HG03342 (cell line): ENCODE data around the gene NSMCE1.
"Not testable (repeated sequence)": the region's sequence is repeated elsewhere in the genome, so short reads cannot be mapped to it uniquely, and the experiment has no call there.

ENCODE experiments used
- ATAC-seq: cut with Tn5 transposase; IDR thresholded peaks from one replicate; pipeline ENCODE4 v1.9.1; 2021; ENCODE audit warnings: mild to moderate bottlenecking, moderate library complexity; ENCODE audit not compliant: unreplicated experiment

Gene NSMCE1

DNA sequence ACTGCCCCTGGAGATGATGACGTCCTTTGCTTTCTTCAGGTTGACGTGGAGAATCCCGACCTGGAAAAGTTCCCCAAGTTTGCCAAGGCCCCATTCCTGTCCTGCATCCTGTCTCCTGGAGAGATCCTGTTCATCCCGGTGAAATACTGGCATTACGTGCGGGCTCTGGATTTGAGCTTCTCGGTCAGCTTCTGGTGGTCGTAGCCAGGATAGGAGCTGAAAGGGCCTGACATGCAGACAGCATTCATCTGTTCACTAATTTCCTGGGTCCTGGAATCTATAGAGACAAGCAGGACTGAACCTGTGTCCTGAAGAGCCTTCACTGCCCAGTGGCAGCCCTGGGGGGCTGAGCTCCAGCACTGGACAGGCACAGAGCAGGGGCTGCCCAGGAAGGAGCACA, 48.0 kb downstream of the NSMCE1 start:
- no peak for ATAC-seq

DNA sequence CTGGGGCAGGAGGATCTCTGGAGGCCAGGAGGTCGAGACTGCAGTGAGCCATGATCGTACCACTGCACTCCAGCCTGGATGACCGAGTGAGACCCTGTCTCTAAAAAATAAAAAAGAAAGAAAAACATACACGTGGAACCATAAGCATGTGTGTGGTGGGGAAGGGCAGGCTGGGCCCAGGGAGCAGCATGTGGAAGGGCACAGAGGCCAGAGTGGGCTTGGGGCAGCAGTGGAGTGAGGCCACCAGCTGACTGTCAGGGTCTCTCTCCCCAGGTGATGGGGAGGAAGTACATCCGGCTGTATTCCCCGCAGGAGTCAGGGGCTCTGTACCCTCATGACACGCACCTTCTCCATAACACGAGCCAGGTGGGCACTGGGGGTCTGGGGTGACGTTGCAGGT, 48.5 kb downstream of the NSMCE1 start:
- ATAC-seq: no peak

- ATAC-seq: no peak
Observed at GRCh38 chr16:27219161-27219560, 49.4 kb downstream of the NSMCE1 start.

DNA sequence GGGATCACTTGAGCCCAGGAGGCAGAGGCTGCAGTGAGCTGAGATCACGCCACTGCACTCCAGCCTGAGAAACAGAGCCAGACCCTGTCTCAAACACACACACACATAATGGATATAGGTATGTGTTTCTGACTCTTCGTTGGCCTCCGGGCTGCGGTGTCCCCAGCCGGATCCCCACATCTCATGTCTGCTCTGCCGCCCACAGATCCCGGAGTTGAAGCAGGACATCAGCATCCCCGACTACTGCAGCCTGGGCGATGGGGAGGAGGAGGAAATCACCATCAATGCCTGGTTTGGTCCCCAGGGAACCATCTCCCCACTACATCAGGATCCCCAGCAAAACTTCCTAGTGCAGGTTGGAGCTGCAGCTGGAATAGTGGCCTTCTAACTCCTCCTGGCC, 49.8 kb downstream of the NSMCE1 start:
- no peak for ATAC-seq

DNA sequence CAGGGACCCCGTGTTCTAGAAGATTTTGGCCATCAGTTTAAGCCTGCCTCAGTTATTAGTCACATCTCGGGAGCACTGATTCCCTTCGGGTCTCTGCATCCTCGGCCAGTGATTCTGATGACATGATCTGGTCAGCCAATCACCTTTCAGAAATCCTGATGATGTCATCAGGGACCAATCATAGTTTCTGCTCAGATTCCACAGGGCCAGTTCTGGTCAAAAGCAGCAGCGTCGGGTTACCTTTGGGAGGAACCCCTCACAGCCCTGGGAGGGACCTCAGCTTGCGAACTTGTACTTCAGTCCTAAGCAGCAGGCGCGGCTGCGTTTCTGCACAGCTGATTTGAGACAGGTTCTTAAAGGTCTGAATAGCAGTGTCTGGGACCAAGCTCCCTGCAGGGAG, 51.3 kb downstream of the NSMCE1 start:
- no peak for ATAC-seq

- ATAC-seq: no peak
Observed at GRCh38 chr16:27216297-27216885, 52.2 kb downstream of the NSMCE1 start.

GRCh38 chr16:27215660-27216059, 52.9 kb downstream of the NSMCE1 start:
- no peak for ATAC-seq

GRCh38 chr16:27214084-27214961, 54.2 kb downstream of the NSMCE1 start:
- ATAC-seq: no peak

- ATAC-seq: no peak
Observed at GRCh38 chr16:27211026-27211425, 57.5 kb downstream of the NSMCE1 start.

DNA sequence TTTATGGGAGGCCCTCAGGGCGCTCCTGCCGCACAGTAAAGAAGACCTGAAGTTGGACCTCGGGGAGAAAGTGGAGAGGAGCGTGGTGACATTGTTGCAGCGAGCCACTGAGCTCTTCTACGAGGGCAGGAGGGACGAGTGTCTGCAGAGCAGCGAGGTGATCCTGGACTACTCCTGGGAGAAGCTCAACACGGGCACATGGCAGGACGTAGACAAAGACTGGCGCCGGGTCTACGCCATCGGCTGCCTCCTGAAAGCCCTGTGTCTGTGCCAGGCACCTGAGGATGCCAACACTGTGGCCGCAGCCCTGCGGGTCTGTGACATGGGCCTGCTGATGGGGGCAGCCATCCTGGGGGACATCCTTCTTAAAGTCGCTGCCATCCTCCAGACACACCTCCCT, 58.4 kb downstream of the NSMCE1 start:
- ATAC-seq: no peak

- ATAC-seq: no peak
Observed at GRCh38 chr16:27209591-27209990, 59.0 kb downstream of the NSMCE1 start.

GRCh38 chr16:27208796-27209195, 59.8 kb downstream of the NSMCE1 start:
- no peak for ATAC-seq

- no peak for ATAC-seq
Observed at GRCh38 chr16:27208081-27208680, 60.4 kb downstream of the NSMCE1 start.

DNA sequence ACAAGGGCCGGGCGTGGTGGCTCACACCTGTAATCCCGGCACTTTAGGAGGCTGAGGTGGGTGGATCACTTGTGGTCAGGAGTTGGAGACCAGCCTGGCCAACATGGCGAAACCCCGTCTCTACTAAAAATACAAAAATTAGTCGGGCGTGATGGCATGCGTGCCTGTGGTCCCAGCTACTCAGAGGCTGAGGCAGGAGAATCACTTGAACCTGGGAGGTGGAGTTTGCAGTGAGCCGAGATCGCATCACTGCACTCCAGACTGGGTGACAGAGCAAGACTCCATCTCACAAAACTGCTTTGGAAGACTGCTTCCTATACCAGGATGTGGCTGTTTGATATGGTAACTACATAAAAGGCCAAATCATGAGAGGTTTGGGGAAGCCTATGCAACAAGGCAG, 61.5 kb downstream of the NSMCE1 start:
- not testable (repeated sequence) for ATAC-seq

GRCh38 chr16:27205423-27206065, 63.0 kb downstream of the NSMCE1 start:
- ATAC-seq: no peak

DNA sequence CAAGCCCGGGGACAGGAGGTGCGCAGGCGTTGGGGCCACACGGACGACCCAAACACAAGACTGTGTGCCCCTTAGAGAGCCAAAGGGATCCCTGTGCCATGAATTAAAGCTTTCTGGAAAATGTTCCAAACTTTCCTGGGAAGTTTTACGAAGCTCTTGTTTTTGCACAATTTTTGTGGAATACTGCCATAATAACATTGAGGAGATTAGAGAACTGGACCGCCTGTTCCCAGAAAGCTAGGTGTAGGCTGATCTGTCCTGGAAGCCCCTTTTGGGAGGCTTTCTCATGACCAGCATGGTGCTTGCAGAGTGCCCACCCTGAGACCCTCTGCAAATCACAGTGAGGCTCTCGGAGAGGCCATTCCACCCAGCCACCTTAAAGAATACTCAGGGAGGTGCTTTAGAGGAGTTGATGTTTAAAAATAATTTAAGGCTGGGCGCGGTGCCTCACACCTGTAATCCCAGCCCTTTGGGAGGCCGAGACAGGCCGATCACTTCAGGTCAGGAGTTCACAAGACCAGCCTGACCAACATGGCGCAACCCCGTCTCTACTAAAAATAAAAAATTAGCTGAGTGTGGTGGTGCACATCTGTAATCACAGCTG, 64.2 kb downstream of the NSMCE1 start:
- ATAC-seq: no peak

DNA sequence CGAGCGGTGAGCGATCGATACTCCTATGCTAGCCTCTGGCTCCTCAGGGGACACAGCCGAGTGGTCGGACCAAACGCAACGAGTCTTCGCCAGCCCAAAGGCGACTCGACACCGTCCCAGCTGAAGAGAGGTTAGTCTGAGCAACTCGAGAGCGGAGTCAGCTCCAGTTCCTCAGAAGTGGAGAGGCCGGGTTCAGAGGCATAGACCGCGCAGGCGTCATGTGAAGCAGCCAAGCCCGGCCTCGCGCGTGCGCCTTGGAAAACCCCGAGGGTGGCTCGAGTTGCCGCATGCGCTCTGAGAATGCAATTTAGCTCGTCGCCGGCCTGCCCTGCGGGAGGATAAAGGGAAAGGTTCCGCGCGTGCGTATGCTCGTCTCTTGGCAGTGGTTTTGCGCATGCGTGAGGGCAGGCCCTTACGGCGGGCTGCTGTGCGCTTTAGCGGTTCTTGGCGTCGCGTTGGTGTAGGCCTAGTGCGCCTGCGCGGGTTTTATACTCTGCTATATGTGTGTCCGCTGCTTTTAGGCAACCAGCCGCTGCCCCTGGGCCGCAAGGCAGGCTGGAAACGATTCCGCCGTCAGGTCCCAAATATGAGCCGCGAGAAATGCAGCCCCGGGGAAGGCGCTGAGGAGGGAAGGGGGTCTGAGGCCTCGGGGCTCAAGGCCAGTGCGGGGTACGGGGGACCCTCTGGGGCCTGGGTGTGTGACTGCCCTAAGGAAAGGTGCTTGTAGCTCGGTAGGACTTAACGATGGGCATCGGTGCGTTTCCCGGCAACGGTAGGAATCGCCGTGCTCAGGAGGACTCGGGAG, 64.9 kb downstream of the NSMCE1 start, which contains the start of gene KDM8:
Gene KDM8, plus strand, starts transcription at position 20 of the 805 bp plus-strand sequence. CDS start 6,598 bp downstream, outside the sequence.
- peak; percentile 85 for ATAC-seq

DNA sequence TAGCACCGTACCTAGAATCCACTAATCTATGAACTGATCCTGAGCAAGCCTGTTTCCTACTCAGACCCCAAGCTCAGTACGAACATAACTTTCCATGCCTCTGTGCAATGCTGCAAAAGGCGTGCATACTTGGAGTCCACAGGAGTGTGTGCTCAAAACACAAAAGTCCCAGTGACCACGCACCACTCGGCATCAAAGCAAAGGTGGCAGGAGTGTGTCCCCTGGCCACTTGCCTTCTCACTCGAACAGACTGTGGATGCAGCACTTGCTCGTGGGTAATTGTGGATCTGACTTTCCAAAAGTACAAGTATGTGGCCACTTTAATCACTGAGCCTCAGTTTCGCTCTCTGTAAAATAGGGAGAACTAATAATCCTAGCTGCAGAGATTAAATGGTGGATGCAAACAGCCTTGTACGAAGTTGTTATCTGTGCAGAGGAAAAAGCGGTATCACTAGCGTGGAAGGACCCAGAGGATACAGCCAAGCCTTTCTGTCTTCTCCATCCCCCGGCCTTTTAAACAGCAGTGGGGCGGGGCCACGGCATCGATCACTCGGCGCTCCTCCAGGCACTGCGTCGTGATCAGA, 65.6 kb downstream of the NSMCE1 start:
- peak; percentile 59 for ATAC-seq

DNA sequence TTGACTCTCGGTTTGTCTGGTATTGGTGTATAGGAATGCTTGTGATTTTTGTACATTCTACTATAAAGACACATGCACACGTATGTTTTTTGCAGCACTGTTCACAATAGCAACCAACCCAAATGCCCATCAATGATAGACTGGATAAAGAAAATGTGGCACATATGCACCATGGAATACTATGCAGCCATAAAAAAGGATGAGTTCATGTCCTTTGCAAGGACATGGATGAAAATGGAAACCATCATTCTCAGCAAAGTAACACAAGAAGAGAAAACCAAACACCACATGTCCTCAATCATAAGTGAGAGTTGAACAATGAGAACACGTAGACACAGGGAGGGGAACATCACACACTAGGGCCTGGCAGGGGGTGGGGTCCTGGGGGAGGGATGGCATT, 67.7 kb downstream of the NSMCE1 start:
- not testable (repeated sequence) for ATAC-seq

DNA sequence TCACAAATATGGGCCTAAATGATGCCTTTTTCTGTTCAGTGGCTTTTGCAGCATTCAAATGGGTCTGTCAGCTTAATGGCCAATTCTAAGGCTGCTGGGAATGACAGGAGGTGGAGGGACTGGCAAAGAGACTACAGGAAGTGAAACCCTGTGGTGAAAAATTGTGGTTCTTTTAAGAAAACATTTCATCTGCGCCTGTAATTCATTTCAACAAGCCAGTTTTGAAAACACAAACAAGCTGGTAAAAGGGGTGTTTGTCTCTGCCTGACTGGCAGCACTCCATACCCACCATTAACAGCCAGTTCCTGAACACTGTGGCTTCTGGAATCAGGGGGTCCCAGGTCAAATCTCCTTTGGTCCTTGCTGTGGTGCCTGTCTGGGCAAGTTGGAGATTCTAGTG, 68.8 kb downstream of the NSMCE1 start:
- ATAC-seq: peak; percentile 36
